UCSD-AML1 (cell line): ENCODE data around the gene PABPC1L2A.
"Not testable (repeated sequence)": the region's sequence is repeated elsewhere in the genome, so short reads cannot be mapped to it uniquely, and the experiment has no call there.

ENCODE experiments used
- DNase-seq: peaks from one replicate; lab custom pipeline; 2025; ENCODE audit not compliant: unreplicated experiment; lab: John Stamatoyannopoulos, UW

The PABPC1L2A gene

GRCh38 chrX:73079024-73079562, at the start of gene PABPC1L2A:
Gene PABPC1L2A (minus strand): TSS chrX:73079512. CDS start chrX:73079386, 126 bp downstream.
- DNase-seq = not testable (repeated sequence)

GRCh38 chrX:73127700-73128241, 48.5 kb upstream of the PABPC1L2A start:
- DNase-seq = no peak

DNA sequence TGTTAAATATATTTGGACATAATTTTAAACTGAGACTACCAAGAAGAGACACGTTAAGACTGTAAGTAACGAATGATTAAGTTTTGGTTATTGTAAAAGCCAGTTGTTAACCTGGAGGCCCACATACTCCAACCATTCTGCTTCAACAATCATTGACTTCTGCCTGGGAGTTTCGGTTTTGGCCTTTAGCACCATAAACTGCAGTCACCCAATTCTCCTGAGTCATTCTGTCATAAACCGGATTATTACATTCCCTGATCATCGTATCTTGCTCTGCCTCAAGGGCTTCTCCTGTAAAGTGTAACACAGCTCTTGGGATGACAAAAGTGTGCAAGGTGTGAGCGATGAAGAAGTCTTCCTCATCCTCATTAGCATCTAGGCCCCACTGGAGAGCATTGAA, 46.9 kb upstream of the PABPC1L2A start:
- no peak for DNase-seq

- DNase-seq = not testable (repeated sequence)
These were observed 20.2 kb upstream of the PABPC1L2A start for GRCh38 chrX:73099505-73099904.

GRCh38 chrX:73086766-73087165, 7.5 kb upstream of the PABPC1L2A start:
- DNase-seq = not testable (repeated sequence)

- DNase-seq = not testable (repeated sequence)
These were observed 572 bp upstream of the PABPC1L2A start for GRCh38 chrX:73079884-73080283.

DNA sequence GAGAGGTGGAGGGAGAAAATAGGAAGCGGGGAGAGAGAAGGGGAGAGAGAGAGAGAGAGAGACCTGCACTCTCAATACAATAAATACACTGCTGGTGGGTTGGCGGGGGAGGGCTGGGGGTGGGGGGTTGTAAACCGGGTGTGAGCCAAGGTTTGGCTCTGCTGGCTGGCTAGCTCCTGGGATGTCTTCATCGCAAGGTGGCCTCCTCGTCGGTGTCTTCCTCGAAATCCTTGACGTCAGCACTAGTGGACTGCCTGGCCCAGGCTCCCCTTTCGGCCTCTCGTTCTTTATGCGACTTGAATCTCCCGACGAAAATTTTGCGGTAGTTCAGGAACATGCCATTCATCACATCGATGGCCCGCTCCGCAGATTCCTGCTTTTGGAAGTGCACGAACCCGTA, 715 bp downstream of the PABPC1L2A start:
- not testable (repeated sequence) for DNase-seq

GRCh38 chrX:73076838-73077237, 2.5 kb downstream of the PABPC1L2A start:
- no peak for DNase-seq

DNA sequence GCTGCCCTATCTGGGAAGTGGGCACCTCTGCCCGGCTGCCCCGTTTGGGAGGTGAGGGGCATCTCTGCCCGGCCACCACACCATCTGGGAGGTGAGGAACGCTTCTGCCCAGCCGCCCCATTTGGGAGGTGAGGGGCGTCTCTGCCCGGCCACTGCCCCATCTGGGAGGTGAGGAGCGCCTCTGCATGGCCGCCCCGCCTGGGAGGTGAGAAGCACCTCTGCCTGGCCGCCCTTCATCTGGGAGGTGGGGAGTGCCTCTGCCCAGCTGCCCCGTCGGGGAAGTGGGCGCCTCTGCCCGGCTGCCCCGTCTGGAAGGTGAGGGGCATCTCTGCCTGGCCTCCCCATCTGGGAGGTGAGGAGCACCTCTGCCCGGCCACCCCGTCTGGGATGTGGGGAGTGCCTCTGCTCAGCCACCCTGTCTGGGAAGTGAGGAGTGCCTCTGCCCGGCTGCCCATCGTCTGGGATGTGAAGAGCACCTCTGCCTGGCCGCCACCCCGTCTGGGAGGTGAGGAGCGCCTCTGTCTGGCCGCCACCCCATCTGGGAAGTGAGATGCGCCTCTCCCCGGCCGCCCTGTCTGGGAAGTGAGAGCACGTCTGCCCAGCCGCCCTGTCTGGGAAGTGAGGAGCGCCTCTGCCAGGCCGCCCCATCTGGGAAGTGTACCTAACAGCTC, 9.8 kb downstream of the PABPC1L2A start:
- DNase-seq = no peak

GRCh38 chrX:73068467-73069364, 10.6 kb downstream of the PABPC1L2A start:
- no peak for DNase-seq

DNA sequence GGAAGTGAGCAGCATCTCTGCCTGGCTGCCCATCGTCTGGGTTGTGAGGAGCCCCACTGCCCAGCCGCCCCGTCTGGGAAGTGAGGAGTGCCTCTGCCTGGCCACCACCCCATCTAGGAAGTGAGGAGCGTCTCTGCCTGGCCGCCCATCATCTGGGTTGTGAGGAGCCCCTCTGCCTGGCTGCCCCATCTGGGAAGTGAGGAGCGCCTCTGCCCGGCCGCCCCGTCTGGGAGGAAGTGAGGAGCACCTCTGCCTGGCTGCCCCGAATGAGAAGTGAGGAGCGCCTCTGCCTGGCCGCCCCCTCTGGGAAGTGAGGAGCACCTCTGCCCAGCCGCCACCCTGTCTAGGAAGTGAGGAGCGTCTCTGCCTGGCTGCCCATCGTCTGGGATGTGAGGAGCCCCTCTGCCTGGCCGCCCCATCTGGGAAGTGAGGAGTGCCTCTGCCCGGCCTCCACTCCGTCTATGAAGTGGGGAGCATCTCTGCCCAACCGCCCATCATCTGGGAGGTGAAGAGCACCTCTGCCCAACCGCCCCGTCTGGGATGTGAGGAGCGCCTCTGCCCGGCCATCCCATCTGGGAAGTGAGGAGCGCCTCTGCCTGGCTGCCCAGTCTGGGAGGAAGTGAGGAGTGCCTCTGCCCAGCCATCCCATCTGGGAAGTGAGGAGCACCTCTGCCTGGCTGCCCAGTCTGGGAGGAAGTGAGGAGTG, 11.4 kb downstream of the PABPC1L2A start:
- not testable (repeated sequence) for DNase-seq

DNA sequence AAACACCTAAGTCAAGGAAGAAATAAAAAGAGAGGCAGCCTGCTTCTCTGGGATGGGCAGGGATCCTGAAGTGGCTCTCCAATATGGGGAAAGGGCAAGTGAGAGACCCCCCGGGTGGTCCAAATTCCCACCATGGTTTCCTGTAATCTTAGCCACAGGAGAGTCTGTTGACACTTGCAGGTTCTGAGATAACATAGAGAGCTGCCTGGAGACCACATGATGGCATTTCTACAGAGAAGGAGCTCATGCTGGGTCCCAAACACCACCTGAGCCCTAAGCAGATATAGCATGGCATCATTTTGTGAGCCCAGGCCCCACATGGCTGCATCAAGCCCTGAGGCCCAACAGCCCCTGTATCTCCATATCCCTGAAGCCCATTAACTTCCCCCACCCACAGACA, 50.4 kb downstream of the PABPC1L2A start:
- DNase-seq = no peak
